GM18499 (cell line): ENCODE results near the gene C16orf74.

Experiments used
- ATAC-seq: cut with Tn5 transposase; IDR thresholded peaks from one replicate; pipeline ENCODE4 v1.9.1; 2021; ENCODE audit warnings: moderate number of reproducible peaks; ENCODE audit not compliant: insufficient read depth, unreplicated experiment

Gene C16orf74

GRCh38 chr16:85660843-85661739, 89.8 kb downstream of the C16orf74 start:
- no peak for ATAC-seq

GRCh38 chr16:85659805-85660511, 90.9 kb downstream of the C16orf74 start:
- ATAC-seq: no peak

GRCh38 chr16:85659336-85659735, 91.6 kb downstream of the C16orf74 start:
- ATAC-seq: no peak

- no peak for ATAC-seq
Measured at GRCh38 chr16:85658504-85659326, 92.2 kb downstream of the C16orf74 start.

GRCh38 chr16:85657996-85658395, 92.9 kb downstream of the C16orf74 start:
- ATAC-seq: no peak
